Measurements from ENCODE around the gene SFT2D1. TPM values are rescaled to one million over a fixed set of nuclear protein-coding genes. Genes with fewer than 3 reads are reported as not detected.
"Not testable (repeated sequence)": the region's sequence is repeated elsewhere in the genome, so short reads cannot be mapped to it uniquely, and the experiment has no call there.

Gene SFT2D1
- total RNA-seq, 4 donors from 2014 or later = 34.8 to 45.3 (median 37.1) TPM

DNA sequence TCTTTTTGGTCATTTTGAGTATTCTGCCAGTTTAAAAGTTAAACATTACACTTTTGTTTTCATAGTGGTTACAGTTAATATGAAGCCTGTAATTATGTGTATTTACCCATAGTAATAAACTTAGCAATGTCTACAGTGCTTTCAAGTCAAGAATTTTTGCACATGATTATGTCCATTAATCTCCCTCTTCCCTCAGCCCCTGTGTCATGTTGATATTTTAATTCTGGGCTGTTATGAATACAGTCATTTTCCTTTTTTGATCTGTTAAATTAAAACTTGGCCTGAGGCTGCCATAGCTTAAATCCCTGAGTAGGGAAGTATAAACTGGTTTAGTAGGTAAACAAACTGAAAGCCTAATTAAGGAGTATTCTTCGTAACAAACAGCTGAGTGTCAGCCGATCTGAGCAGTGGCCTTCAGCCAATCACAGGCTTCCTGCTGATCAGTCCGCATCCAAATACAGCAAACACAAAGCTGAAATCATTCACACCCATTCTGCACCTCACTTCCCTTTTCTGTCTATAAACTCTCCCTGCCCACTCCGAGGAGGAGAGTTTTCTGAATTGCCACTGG, 9.5 kb upstream of the SFT2D1 start:
- DNase-seq = no peak
- 12 to 18% methylated on average over 4 of the region's 4 CpGs for WGBS, 2 donors
- Histone ChIP-seq H3K27me3 (peaks cover 0 to 15% (median 0%) of the 10 kb centered on the region in 4 donors), H3K4me1 (peaks cover 0 to 6% (median 0%) of the 10 kb centered on the region in 3 donors), H3K27ac (no peak overlapping the region), H3K4me3 (peak overlapping the region in 1 of 4 donors; percentile 4), H3K36me3 (no peaks in the 10 kb centered on the region), H3K9me3 (no peaks in the 10 kb centered on the region)
- intact Hi-C loops (cut with DNase I) = no loop called here
- TF ChIP-seq POLR2A (IDR thresholded peaks at IDR 0.05) (no peak), CTCF (IDR thresholded peaks at IDR 0.05) (no peak)

- DNase-seq = no peak
- Histone ChIP-seq H3K36me3 (no peaks in the 10 kb centered on the region), H3K27ac (no peak overlapping the region), H3K4me1 (peaks cover 0 to 8% (median 2%) of the 10 kb centered on the region in 3 donors), H3K4me3 (no peak overlapping the region), H3K27me3 (no peaks in the 10 kb centered on the region), H3K9me3 (no peaks in the 10 kb centered on the region)
- intact Hi-C loops (cut with DNase I) = no loop called here
- 85% methylated on average over 6 of the region's 6 CpGs for WGBS, 2 donors
- TF ChIP-seq POLR2A (IDR thresholded peaks at IDR 0.05) (no peak), CTCF (IDR thresholded peaks at IDR 0.05) (no peak)
These were observed 6.1 kb upstream of the SFT2D1 start for GRCh38 chr6:166348305-166348949.

DNA sequence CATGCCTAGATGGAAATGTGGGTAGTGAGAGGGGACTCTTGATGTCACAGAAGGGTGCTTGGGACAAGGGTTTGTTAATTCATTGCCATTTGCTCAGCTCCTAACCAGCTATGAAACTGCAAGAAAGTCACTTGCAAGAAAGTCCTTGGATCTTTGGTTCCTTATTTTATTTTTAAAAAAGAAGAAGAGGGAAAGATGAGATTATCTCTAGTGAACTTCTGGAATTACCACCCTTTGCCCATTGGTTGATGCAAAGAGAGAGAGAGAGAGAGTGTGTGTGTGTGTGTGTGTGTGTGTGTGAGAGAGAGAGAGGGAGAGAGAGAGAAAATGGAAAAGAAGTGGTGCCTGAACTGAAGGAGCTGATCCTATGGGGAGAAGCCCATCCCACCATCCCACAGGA, 4.6 kb upstream of the SFT2D1 start:
- no peak for DNase-seq
- Histone ChIP-seq H3K4me3 (no peak overlapping the region), H3K36me3 (no peaks in the 10 kb centered on the region), H3K27me3 (no peaks in the 10 kb centered on the region), H3K27ac (no peak overlapping the region), H3K9me3 (no peaks in the 10 kb centered on the region), H3K4me1 (peaks cover 6 to 13% (median 6%) of the 10 kb centered on the region in 3 donors)
- TF ChIP-seq POLR2A (IDR thresholded peaks at IDR 0.05) = no peak
- TF ChIP-seq CTCF (IDR thresholded peaks at IDR 0.05) = no peak
- intact Hi-C loops (cut with DNase I) = no loop called here

DNA sequence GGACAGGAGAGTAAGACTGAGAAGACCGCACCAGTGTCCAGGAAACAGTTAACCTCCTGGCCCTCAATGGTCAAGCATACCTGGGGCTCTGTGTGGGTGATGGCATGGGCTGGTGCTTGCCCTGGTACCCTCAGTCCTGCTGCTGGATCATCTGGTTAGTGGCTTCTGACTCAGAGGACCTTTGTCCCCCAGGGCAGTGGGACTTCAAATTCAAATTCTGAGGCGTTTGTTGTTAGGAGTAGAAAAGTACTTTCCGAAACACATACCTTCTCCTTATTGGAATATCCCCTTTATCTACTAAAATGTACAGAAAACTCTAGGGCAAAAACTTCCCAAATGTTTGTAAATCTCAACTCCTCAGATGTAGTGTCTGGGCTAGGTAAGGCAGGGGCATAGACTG, 4.1 kb upstream of the SFT2D1 start:
- TF ChIP-seq POLR2A (IDR thresholded peaks at IDR 0.05) (no peak), CTCF (IDR thresholded peaks at IDR 0.05) (no peak)
- Histone ChIP-seq H3K4me3 (no peak overlapping the region), H3K36me3 (no peaks in the 10 kb centered on the region), H3K27me3 (no peaks in the 10 kb centered on the region), H3K4me1 (peaks cover 7 to 13% (median 7%) of the 10 kb centered on the region in 3 donors), H3K27ac (no peak overlapping the region), H3K9me3 (no peaks in the 10 kb centered on the region)
- no peak for DNase-seq
- WGBS, 2 donors = 97 to 100% methylated on average over 1 to 3 of the region's 3 CpGs
- intact Hi-C loops (cut with DNase I) = no loop called here

- H3K27me3 ChIP-seq; DNase-seq; H3K36me3 ChIP-seq; H3K27ac ChIP-seq; H3K9me3 ChIP-seq; intact Hi-C loops (cut with DNase I); H3K4me3 ChIP-seq: not testable (repeated sequence)
- 81 to 85% methylated on average over 7 to 9 of the region's 9 CpGs for WGBS, 2 donors
- peaks cover 13 to 21% (median 15%) of the 10 kb centered on the region in 3 donors for H3K4me1 ChIP-seq
These were observed 3.3 kb upstream of the SFT2D1 start for GRCh38 chr6:166345672-166346071.

DNA sequence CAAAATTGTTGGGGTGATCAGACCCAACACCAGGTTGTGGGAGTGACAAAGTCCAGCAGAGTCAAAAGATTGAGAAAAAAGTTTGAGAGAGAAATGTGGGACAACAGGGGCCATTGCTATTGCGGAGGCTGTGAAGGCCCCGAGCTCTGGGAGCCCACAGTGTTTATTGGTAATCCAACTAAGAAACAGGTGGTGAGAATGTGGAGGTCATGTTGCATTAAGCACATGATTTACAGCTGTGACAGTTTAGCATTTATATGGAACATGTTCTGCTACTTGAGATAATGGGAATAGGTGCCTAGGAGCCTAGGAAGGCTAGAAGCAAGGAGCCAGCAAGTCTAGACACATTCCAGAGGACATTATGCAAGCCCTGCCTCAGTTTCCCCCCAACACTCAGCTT, 2.6 kb upstream of the SFT2D1 start:
- H3K36me3 ChIP-seq, H3K4me3 ChIP-seq, H3K27me3 ChIP-seq, H3K27ac ChIP-seq, DNase-seq, H3K9me3 ChIP-seq: not testable (repeated sequence)
- intact Hi-C loops (cut with DNase I) = loop anchor here (5.0 kb wide), 1 partner anchor 37 kb away; the partner anchor contains the start of gene MPC1
- WGBS, 2 donors = 78 to 92% methylated on average over 2 of the region's 2 CpGs
- peaks cover 20 to 28% (median 22%) of the 10 kb centered on the region in 3 donors for H3K4me1 ChIP-seq
